Stimulated activated CD4-positive, alpha-beta T cell treated with anti-CD3 and anti-CD28 coated beads, Interleukin-12 subunit alpha, Interleukin-12 subunit beta, amount 100 ng/mL, for 4 hours (primary cell): ENCODE results near the gene EHD1.

Experiments
- DNase-seq: peaks from one replicate; pipeline ENCODE4 v3.0.0-alpha.2; 2020

Gene EHD1

GRCh38 chr11:64909653-64910343 lies 31.4 kb upstream of the EHD1 start:
- DNase-seq = no peak

DNA sequence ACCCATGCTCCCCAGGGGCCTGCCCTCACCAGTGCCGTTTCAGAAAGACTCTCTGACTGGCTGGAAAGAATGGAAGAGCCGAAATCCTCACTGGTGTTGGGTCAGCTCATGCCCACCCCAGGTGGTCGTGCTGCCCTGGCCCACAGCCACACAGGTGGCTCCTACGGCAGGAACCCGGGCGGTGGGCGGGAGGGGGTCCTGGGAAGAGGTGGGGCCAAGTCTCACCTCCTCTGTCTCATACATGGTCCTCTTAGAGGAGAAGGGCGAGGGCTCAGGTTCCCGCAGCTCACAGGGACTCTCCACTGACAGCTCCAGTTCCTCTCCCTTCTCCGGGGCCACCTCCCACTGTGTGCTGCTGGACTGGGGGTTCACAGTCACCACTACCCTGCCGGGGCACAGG lies 30.3 kb upstream of the EHD1 start:
- DNase-seq = no peak

DNA sequence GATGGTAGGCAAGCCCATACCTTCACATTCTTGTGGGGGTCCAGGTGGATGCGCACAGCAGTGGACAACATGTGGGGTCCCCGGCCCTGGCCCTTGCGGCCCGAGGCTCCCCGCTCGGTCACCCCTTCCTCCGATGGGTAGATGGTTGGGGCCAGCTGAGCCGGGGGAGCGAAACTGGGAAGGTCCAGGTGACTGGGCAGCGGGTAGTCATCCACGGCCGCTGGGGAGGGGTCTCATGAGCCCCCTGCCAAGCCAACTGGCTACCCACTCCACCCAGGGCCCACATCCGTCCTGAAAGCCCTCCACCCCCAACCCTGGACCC lies 27.9 kb upstream of the EHD1 start:
- no peak for DNase-seq

DNA sequence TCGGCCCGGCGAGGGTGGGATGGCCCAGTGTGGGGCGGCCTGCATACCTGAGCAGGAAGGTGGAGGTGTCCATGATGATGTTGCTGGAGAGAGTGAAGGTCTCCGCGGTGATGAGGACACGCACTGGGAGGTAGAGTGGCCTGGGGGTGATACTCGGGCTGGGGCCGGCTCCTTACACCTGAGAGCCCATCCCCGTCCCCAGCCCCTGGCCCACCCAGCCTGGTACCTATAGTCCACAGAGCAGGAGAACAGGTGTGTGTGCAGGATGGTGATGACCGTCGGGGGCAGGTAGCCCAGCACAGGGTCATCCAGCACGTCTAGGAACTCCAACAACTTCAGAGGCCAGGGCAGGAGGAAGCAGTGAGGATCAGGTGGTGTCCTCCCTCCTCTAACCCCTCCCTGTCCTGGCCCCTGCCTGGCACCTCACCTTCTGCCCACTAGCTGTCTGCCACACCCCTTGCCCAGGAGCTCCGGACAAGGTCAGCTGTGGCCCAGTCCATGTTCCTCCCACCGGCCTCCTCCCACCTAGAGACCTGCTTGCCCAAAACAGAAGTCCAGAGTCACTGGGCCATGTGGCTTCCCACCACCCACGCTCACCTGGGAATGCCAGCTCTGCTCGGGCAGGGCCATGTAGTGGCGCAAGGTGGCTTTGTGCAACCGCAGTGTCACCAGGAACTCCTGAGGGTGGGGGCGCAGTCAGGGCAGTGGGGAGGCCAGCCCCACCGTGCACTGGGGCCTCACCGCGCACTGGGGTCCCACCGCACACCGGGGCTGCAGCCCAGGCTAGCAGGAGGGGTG lies 27.3 kb upstream of the EHD1 start:
- DNase-seq = no peak

- no peak for DNase-seq
These were observed 24.9 kb upstream of the EHD1 start for GRCh38 chr11:64903291-64903833.

GRCh38 chr11:64902102-64902900 lies 23.9 kb upstream of the EHD1 start:
- no peak for DNase-seq

- no peak for DNase-seq
These were observed 22.4 kb upstream of the EHD1 start for GRCh38 chr11:64900774-64901173.

GRCh38 chr11:64900263-64900678 lies 21.9 kb upstream of the EHD1 start:
- peak; percentile 55 for DNase-seq

- no peak for DNase-seq
These were observed 20.1 kb upstream of the EHD1 start for GRCh38 chr11:64898541-64898940.

GRCh38 chr11:64898076-64898445 lies 19.6 kb upstream of the EHD1 start:
- no peak for DNase-seq

DNA sequence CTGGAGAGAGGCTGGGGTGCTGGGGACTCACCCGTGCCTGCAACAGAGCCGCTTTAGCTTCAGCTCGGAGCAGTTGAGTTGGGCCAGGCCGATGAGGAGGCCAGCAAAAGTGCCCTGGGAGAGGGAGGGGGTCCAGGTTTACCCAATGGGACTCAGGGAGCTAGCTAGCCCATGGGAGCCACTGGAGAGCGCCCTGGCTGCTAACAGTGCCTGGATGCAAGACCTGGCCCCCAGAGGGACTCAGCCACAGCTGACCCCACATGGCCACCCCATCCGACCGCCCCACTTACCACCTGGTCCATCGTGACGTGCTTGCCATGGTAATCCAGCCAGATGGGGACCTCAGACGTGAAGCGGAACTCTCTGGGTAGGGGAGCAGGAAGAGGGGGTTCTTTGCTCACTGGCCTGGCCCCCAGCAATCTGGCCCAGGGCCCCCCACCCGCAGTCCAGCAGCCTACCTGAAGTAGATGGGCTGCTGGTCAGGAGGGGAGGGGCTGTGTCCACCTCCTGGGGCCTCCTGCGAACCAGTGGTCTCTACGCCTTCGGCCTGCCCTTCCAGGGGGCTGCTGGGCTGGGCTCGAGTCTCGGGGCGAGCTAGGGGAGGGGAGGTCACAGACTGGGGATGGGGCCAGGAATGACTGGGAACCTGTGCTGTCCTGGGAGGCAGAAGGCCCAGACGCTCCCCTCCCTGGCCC lies 19.1 kb upstream of the EHD1 start:
- DNase-seq = no peak

- DNase-seq = no peak
These were observed 18.1 kb upstream of the EHD1 start for GRCh38 chr11:64896448-64897022.

DNA sequence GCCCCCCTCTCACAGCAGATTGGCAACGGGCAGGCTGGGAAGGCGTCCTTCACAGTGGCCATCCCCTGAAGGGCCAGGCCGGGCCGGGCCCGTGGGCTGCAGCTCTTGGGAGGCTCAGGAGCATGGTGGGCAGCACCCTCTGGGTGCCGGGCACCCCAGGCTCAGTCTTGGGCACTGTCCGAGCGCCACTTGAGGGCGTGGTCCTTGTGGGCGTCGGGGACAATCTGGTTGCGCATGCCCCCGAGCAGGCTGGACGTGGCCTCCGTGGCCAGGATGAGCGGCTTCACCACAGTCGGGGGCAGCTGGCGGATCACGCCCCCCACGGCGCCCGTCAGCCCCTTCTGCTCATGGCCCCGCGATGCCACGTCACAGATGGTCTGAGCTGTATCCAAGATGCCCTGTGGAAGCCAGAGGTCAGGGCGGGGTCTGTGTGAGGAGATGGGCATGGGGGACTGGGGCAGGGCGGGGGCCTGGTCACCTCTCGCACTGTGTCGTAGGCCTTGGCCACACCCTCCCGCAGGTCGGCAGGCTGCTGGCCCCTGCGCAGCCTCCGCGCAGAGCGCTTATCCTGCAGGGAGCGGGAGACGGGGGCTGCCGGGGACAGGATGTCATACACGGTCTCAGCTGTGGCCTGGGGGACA lies 16.5 kb upstream of the EHD1 start:
- no peak for DNase-seq

- DNase-seq = peak; percentile 94
These were observed 15.8 kb upstream of the EHD1 start for GRCh38 chr11:64894070-64894811.

DNA sequence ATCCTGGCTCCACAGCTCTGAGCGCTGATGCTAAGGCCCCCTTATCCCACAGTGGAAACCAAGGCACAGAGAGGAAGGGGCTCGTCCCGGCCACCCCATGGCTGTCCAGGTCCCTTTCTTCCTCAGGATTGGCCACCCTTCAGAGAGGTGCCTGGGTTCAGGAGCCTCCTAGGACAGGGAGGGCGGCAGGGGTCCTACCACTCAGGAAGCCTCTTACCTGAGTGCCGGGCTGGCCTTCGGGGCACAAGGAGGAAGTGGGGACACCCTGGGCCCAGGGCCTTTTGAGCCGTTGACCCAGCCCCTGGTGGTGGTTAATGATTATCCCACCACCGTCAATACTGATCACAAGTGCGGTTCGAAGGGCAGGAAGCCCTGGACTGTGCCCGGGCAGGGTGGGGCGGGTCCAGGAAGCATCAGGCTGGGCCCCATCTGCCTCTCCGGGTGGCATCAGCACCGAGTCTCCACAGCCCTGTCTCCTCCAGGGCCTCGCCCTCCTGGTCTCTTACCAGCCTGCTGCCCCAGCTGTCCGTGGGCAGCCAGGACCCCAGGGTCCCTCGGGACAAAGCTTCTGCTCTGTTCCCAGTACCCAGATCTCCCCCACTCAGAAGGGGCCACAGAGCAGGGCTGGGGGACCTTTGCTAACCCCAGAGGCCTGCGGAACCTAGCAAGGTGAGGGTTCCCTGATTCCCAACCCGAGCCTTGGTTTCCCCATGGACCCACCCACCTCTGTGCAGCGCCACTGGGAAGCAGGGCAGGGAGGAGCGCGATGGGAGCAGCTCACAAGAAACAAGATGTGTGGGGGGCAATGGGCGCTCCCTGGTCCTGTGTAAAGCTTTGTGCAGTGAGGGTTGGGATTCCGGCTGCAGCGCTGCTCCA lies 15.0 kb upstream of the EHD1 start:
- DNase-seq = no peak

DNA sequence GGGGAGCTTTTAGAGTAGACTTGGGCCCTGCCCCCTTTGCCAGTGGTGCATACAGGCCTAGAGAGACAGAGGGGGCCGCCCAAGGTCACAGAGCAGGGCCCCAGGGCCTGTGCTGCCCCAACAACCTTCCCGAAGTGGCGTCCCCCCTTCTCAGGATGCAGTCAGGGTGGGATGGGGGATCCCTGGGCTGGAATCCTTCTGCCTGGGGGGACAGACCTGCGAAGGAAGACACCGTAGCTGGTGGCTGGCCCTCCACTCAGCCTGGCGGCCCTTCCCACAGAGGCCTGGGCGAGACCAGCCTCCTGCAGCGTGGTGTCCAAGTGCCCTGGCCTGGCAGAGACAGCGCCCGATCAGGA lies 14.4 kb upstream of the EHD1 start:
- no peak for DNase-seq

- DNase-seq = no peak
These were observed 14.0 kb upstream of the EHD1 start for GRCh38 chr11:64892411-64892831.

DNA sequence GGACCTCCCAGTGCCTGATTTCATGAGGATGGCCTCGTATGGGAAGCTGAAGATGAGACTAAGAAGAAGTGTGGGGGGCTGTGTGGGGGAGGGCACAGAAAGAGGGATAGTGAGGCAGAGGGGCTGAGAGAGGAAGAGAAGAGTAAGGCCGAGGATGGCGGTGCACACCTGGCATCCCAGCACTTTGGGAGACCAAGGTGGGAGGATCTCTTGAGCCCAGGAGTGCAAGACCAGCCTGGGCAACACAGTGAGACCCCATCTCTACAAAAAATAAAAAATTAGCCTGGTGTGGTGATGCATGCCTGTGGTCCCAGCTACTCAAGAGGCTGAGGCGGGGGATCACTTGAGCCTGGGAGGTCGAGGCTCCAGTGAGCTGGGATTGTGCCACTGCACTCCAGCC lies 13.5 kb upstream of the EHD1 start:
- no peak for DNase-seq

GRCh38 chr11:64891215-64891848 lies 12.9 kb upstream of the EHD1 start:
- DNase-seq = no peak

GRCh38 chr11:64890522-64890939 lies 12.1 kb upstream of the EHD1 start:
- no peak for DNase-seq
